ENCODE measurements around the gene JAKMIP1.

- TF ChIP-seq POLR2A (IDR thresholded peaks at IDR 0.05) (no peak), EP300 (IDR thresholded peaks at IDR 0.05) (no peak)
- TF ChIP-seq, protein P1, sequence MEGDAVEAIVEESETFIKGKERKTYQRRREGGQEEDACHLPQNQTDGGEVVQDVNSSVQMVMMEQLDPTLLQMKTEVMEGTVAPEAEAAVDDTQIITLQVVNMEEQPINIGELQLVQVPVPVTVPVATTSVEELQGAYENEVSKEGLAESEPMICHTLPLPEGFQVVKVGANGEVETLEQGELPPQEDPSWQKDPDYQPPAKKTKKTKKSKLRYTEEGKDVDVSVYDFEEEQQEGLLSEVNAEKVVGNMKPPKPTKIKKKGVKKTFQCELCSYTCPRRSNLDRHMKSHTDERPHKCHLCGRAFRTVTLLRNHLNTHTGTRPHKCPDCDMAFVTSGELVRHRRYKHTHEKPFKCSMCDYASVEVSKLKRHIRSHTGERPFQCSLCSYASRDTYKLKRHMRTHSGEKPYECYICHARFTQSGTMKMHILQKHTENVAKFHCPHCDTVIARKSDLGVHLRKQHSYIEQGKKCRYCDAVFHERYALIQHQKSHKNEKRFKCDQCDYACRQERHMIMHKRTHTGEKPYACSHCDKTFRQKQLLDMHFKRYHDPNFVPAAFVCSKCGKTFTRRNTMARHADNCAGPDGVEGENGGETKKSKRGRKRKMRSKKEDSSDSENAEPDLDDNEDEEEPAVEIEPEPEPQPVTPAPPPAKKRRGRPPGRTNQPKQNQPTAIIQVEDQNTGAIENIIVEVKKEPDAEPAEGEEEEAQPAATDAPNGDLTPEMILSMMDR (IDR thresholded peaks at IDR 0.05) = no peak
Measured at GRCh38 chr4:6020613-6021012, 179.7 kb downstream of the JAKMIP1 start.
